Right kidney (tissue), 1 donor: ENCODE measurements around the gene TBC1D16.
"Not testable (repeated sequence)": the region's sequence is repeated elsewhere in the genome, so short reads cannot be mapped to it uniquely, and the experiment has no call there.

Experiments used
- DNase-seq: peaks from one replicate; pipeline ENCODE4 v3.0.0-alpha.2; 2016

TBC1D16 gene

DNA sequence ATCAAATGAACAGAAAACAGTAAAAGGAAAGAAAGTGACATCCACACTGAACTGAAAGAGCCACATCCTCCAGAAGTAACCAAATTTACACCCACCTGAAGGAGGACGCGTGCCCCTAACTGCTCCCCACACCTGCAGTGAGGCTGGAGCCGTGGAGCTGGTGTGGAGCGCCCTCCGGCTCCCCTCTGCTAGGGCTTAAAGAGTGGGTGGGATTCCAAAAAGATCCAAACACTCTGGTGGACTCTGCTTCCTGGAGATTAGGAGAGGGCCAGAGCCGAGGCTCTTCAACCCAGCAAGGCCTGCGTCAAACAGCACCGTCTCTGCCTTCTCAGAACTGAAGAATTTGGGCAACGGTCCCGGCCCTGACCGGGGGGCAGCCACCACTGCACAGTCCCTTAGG, 16.0 kb upstream of the TBC1D16 start:
- no peak for DNase-seq

GRCh38 chr17:80050706-80051105, 15.0 kb upstream of the TBC1D16 start:
- no peak for DNase-seq

DNA sequence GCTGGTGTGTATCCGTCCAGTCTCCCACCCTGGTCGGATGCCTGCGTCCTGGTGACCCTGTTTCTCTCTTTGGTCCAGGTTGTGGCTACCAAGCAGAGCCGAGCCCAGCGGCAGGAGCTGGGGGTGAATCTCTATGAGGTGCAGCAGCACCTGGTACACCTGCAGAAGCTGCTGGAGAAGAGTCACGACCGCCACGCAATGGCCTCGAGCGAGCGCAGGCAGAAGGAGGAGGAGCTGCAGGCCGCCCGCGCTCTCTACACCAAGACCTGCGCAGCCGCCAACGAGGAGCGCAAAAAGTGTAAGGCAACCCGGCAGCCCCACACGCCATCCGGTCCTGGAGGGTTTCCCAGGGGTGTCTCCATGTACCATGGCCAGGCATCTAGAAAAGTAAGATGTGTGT, 14.3 kb upstream of the TBC1D16 start:
- DNase-seq: no peak

- DNase-seq: no peak
These were observed 11.5 kb upstream of the TBC1D16 start for GRCh38 chr17:80047176-80047575.

GRCh38 chr17:80046709-80047108, 11.0 kb upstream of the TBC1D16 start:
- DNase-seq: not testable (repeated sequence)

- no peak for DNase-seq
These were observed 10.0 kb upstream of the TBC1D16 start for GRCh38 chr17:80045703-80046102.

GRCh38 chr17:80043963-80044362, 8.3 kb upstream of the TBC1D16 start:
- no peak for DNase-seq

DNA sequence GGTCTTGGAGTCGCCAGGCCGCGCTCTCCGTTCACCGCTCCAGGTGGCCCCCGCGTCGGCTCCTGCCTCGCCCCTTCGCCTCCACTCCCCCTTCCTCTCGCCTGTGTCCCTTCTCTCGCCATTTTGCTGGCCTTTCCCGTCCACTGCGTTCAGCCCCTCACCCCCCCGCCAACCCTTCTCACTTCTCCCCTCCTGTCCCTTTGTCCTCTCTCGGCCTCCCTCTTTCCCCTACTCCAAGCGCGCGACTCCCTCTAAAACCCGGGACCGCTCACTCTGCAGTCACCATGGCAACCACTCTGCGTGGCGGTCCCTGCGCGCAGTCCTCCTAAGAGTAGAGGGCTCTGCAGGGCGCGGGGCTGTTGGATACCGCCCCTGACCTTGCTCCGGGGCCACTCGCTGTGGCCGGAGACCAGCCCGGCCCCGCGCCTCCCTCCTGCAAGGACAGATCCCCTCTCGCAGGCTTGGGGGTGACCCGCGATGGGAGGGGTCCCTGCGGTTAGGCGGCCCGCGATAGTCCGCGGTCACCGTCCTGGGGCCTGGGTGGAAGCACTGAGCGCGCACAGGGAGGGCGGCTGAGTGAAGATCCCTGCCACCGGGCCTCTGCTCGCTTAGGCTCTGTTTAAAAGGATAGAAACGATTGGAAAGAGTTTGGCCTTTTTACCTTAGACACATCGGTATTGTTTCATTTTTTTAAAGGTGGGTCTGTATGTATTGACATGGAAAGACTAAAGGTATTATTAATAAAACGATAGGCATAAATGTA, 1.2 kb upstream of the TBC1D16 start:
- no peak for DNase-seq

DNA sequence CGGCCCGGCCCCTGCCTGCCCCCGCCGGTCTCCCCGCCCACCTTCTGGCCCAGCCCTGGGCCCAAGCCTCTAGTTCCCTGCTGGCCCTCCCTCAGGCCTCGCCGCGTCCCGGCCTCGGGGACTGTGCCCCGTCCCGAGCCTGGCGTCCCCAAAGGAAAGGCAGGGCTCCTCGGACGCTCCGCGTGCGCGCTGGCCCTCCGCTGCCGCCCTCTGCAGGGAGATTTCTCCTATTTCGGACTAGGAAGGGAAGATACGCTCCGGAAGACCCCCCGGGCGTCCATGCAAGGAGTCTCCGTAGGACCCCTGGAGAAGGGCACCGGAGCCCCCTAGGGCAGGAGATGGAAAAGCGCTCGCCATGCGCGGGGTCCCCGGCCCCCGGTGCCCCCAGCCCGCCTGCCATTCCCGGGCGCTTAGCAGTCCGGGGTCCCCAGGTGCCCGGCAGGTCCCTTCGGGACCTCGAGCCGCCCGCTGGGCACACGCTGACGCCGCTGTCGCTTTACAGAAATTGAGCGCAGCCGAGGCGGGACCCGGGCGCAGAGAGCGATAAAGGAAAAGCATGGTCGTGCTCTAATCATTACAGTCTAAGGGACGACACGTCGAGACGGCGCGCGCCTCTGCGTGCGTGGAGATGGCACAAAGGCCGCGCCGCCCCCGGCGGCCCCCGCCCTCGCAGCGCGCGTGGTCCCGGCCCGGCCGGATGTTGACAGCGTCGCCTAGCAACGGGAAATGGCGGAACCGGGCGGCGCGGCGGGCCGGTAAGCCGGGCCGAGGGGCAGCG, 454 bp upstream of the TBC1D16 start, which contains the start of gene CCDC40:
TSS of gene CCDC40 (plus strand) at position 706 of the 778 bp plus-strand sequence. CDS start at position 727, 21 bp downstream.
- DNase-seq: peak; percentile 97

- DNase-seq: peak; percentile 82
These were observed 633 bp downstream of the TBC1D16 start for GRCh38 chr17:80034791-80035686.

DNA sequence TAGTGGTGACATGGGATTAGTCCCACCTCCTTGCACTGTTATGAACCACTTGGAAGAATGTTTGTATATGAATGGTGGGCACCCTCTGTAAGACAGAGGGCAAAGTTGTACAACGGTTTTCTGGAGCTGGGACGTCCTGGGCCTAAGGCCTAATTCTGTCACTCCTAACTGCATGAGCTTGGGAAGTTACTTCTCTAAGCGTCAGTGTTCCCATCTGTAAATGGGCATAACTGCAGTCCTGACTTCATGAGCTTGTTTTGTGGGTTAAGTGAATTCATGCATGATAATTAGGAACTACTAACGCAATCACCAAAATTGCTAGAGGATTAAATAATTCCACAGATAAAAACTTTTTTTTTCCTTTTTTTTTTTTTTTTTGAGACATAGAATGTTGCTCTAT, 1.8 kb downstream of the TBC1D16 start:
- DNase-seq: no peak

DNA sequence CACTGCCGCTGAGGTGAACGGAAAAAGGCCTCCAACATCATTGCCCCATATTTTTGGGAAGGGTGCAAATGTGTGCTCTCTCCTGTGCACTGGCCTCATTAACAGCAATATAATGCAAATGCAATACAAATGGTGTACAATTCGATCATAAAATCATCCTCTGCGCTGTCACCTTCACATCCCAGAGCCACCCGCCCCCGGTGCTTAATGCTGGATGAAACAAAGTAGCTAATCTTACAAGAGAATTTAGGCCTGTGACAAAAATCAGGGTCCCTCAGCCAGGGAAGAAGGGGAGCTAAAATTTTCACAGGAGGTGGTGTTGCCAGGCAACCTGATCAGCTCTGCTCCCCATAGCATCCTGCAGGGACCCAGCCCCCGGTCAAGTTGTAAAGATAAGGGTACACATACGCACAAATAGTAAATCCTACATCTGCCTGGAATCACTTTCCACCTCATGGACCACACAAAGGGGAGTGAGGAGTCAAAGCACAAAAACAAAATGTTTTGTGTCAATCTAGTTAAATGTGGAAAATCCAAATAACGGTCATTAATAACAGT, 3.0 kb downstream of the TBC1D16 start:
- no peak for DNase-seq

- DNase-seq: no peak
These were observed 3.8 kb downstream of the TBC1D16 start for GRCh38 chr17:80031691-80032430.

- DNase-seq: no peak
These were observed 4.8 kb downstream of the TBC1D16 start for GRCh38 chr17:80030730-80031410.

DNA sequence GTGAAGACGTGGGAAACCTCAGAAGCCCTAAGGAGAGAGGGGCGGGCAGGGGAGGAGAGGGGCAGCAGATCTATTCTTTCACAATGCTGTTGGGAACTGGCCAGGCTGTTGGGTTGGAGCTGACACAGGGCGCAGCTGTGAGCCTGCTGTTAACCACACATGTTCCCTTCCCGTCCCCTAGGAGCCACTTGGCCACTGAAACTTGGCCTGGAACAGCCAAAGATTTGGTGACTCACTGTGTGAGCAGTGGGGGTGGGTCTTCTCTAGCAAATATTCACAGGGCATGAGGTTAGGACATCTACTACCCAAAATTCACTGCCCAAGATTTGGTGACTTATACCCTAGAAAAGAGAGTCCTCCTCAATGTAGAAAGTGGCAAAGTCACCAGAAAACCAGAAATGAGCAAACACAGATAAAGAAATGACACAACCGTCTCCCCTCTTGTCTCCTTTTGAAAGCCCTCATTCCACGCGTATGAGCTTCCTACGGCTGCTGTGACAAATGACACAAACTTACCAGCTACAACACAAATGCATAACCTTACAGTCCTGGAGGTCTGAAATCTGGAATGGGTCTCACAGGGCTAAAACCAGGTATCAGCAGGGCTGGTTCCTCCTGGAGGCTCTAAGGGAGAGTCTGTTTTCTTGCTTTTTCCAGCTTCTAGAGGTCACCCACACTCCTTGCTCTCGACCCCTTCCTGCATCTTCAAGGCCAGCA, 6.3 kb downstream of the TBC1D16 start:
- peak; percentile 42 for DNase-seq

GRCh38 chr17:80028030-80028429, 7.6 kb downstream of the TBC1D16 start:
- DNase-seq: no peak

DNA sequence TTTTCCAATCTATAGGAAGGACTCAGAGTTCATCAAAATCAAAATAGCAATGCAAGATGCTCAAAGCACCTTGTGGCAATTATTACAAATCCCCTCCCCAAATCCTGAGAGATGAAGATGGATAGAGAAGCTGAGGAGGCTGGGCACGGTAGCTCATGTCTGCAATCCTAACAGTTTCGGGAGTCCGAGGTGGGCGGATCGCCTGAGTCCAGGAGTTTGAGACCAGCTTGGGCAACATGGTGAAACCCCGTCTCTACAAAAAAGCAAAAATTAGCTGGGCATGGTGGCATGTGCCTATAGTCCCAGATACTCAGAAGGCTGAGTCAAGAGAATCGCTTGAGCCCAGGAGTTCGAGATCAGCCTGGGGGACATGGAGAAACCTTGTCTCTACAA, 8.6 kb downstream of the TBC1D16 start:
- no peak for DNase-seq

DNA sequence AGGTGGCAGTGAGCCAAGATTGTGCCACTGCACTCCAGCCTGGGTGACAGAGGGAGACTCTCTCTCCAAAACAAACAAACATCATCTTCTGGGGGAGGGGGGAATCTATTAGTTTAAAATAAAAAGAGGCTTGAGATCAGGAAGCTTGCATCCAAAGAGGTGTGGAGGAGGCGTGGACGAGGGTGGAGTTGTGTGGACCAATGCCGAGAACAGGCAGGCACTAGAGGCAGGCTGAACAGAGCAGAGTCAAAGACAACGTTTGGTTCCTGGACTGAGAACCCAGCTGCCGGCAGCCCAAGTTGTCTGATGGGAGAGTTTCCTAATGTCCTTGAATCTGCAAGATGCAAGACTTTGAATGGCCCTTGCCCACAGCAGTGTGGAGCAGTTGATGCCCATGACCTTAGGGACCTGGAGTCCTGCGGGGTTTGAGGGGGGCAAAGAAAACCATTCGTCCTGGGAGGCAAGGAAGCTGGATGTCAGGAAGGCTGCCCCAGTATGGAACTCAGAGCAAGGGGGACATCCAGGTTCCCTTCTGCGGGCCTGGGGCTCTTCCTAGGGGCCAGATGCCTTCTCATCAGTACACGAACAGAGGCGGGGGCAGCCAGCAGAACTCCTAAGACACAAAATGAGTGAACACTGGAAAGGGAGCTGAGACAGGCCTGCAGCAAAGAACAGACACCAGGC, 9.2 kb downstream of the TBC1D16 start:
- no peak for DNase-seq

- DNase-seq: no peak
These were observed 9.9 kb downstream of the TBC1D16 start for GRCh38 chr17:80025796-80026195.

- no peak for DNase-seq
These were observed 10.5 kb downstream of the TBC1D16 start for GRCh38 chr17:80025140-80025539.
